ENCODE results near the gene SRCAP.

Gene SRCAP

GRCh38 chr16:30698816-30699614 is at the start of gene SRCAP:
SRCAP (plus strand) TSS chr16:30699171; CDS start chr16:30700825, 1,654 bp downstream.
- Histone ChIP-seq H3K27ac (peak within 1 kb of the TSS; percentile 100), H3K27me3 (ENCODE audit: insufficient read depth, low read depth, severe bottlenecking) (no peaks in the 10 kb centered on the region), H3K4me3 (ENCODE audit: low read depth, low read length) (peak within 1 kb of the TSS; percentile 92), H3K36me3 (peaks cover 45% of the 10 kb centered on the region), H3K9me3 (ENCODE audit: severe bottlenecking) (no peaks in the 10 kb centered on the region)
- peak; percentile 85 for DNase-seq
- TF ChIP-seq CTCF (IDR thresholded peaks at IDR 0.05; ENCODE audit: low read depth, low read length), result no peak

GRCh38 chr16:30649725-30650368 is 49.1 kb upstream of the SRCAP start:
- Histone ChIP-seq H3K27ac (peak overlapping the region; percentile 98), H3K36me3 (peaks cover 21% of the 10 kb centered on the region)
- no peak for DNase-seq

GRCh38 chr16:30650369-30651123 is 48.4 kb upstream of the SRCAP start, which contains the start of gene PRR14:
PRR14 (plus strand) TSS chr16:30650960; CDS start chr16:30651646, 686 bp downstream.
- peaks cover 28% of the 10 kb centered on the region for H3K36me3 ChIP-seq
- peak within 1 kb of the TSS; percentile 71 for H3K4me3 ChIP-seq (ENCODE audit: low read depth, low read length)
- H3K9me3 ChIP-seq (ENCODE audit: severe bottlenecking), result peaks cover 2% of the 10 kb centered on the region
- peak; percentile 99 for DNase-seq
- no peaks in the 10 kb centered on the region for H3K27me3 ChIP-seq (ENCODE audit: insufficient read depth, low read depth, severe bottlenecking)
- TF ChIP-seq CTCF (IDR thresholded peaks at IDR 0.05; ENCODE audit: low read depth, low read length), result no peak
- H3K27ac ChIP-seq, result peak within 1 kb of the TSS; percentile 98

More at GRCh38 chr16:30649725-30650368, 49.1 kb upstream of the SRCAP start:
- Histone ChIP-seq H3K27me3 (ENCODE audit: insufficient read depth, low read depth, severe bottlenecking) (no peaks in the 10 kb centered on the region), H3K4me3 (ENCODE audit: low read depth, low read length) (peak overlapping the region; percentile 61), H3K9me3 (ENCODE audit: severe bottlenecking) (peaks cover 2% of the 10 kb centered on the region)
- TF ChIP-seq CTCF (IDR thresholded peaks at IDR 0.05; ENCODE audit: low read depth, low read length), result no peak

- Histone ChIP-seq H3K9me3 (ENCODE audit: severe bottlenecking) (peaks cover 2% of the 10 kb centered on the region), H3K4me3 (ENCODE audit: low read depth, low read length) (peak overlapping the region; percentile 71), H3K27me3 (ENCODE audit: insufficient read depth, low read depth, severe bottlenecking) (no peaks in the 10 kb centered on the region), H3K36me3 (peaks cover 36% of the 10 kb centered on the region), H3K27ac (peak overlapping the region; percentile 98)
- peak; percentile 77 for TF ChIP-seq CTCF (IDR thresholded peaks at IDR 0.05; ENCODE audit: low read depth, low read length)
- peak; percentile 74 for DNase-seq
These were observed 47.6 kb upstream of the SRCAP start for GRCh38 chr16:30651124-30652004.

GRCh38 chr16:30652005-30652296 is 47.0 kb upstream of the SRCAP start:
- TF ChIP-seq CTCF (IDR thresholded peaks at IDR 0.05; ENCODE audit: low read depth, low read length), result no peak
- Histone ChIP-seq H3K4me3 (ENCODE audit: low read depth, low read length) (peak overlapping the region; percentile 71), H3K27ac (peak overlapping the region; percentile 98), H3K9me3 (ENCODE audit: severe bottlenecking) (peaks cover 2% of the 10 kb centered on the region), H3K27me3 (ENCODE audit: insufficient read depth, low read depth, severe bottlenecking) (no peaks in the 10 kb centered on the region), H3K36me3 (peaks cover 42% of the 10 kb centered on the region)
- no peak for DNase-seq
